NCI-H748 (cell line): ENCODE measurements around the gene EDN2.
A peak's percentile ranks its signal among the peaks of the same experiment; 100 is the strongest.

Source experiments
- DNase-seq: peaks from one replicate; lab custom pipeline; 2025; ENCODE audit not compliant: unreplicated experiment; lab: John Stamatoyannopoulos, UW

Gene EDN2

DNA sequence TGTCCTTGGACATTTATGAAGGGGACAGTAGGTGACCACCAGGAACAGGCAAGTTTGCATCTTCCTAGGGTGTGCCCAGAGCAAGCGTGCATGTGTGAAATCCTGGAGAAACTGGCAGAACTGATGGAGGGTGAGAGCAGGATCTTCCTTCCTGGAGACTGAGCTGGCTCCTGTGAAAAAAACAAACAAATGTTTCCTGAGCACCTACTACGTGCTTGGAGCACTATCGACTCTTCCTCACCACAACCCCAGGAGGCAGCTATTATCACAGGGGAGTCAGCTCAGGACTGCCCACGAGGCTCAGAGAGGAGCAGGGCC, 1.5 kb upstream of the EDN2 start:
- no peak for DNase-seq

DNA sequence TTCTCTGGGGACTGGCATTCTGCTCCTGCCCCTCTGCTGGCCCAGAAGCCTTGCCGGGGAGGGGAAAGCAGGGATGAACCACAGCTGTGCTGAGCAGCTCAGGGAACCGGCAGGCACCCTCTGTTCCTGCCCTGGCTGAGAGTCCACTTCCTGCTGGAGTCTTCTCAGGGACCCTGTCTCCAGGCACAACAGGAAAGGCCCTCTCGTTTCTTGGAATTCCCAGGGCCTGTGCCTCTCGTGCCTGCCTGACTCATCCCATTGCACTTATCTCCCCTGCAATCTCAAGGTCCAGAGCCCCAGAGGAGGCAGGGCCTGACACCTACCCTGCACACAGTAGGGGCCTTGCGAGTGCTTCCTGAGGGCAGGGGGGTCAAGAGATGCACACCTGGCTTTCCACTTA, 1.1 kb upstream of the EDN2 start:
- no peak for DNase-seq

DNA sequence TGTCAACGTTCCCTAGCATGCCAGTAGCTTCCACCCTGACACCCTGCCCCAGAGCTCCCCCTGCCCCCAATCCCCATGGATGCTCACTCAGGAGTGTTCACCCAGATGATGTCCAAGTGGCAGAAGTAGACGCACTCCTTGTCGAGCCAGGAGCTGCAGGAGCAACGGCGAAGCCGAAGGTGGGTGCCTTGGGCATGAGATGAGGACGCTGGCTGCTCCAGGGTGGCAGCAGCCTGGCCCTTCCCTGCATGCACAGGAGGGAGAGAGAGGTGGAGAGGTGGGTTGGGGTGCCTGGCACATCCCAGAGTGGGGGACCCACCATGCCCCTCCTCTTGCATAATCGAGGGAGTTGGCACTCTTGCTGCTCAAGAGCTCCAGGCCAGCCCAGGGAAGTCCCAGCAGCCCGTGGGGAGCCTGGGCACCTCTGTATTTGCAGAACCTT, 502 bp downstream of the EDN2 start:
- no peak for DNase-seq

DNA sequence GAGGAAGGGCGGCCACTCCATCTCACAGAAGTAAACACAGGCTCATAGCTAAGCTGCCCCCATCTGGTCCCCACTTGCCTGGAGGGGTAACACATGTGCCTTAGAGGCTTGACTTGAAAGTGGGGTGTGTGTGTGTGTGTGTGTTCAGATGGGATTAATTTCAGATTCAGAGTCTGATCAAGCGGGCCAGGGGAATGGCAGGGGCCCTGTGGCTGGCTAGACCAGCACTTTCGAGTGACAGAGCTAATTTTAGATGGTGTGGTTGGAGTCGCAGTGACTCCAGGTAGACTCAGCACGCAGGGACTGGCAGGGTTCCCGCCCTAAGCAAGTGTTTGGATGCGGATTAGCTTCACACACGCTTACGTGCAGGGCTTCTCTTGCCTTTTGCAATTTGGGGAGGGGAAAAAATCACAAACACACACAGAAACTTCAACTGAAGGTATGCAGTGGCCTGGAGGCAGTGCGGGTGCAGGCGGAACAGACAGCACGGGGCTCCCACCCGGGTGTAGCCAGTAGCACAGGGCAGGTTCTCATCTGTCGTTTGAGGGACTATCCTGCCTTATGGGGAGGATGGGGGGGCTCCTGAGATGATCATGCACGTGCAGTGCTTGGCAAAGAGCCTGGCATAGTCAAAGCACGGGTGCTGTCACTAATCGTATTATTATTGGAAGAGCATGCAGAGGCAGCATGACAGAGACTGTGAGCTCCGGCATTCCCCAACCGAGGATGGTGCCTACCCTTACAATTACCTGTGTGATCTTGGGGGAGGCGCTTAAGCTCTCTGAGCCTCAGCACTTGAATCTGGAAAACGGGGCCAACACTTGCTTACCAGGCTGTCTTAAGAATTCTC, 1.3 kb downstream of the EDN2 start:
- no peak for DNase-seq

- DNase-seq = peak; percentile 64
These were observed 2.3 kb downstream of the EDN2 start for GRCh38 chr1:41482001-41482765.

DNA sequence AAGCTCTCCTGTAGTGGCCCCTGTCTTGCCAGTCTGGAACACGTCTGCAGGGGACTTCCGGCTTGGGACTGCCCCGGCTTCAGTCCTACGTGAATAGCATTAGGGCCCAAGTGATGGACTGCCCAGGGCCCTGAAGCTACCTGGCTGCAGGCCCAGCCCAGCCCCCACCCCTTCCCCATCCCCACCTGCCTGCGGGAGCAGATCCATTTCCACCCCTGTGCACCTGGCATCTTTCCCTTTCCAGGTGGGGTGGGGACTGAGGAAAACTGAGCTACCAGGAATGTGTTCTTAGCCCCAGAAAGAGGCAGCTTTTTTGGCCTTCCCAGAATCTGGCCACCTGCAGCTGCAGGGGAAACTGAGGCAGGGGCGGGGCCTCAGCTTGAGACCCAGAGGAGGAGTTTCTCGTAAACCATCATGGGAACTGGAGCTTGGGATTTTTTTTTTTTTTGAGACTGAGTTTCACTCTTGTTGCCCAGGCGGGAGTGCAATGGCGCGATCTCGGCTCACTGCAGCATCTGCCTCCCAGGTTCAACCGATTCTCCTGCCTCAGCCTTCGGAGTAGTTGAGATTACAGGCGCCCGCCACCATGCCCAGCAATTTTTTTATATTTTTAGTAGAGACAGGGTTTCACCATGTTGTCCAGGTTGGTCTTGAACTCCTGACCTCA, 3.2 kb downstream of the EDN2 start:
- peak; percentile 88 for DNase-seq

DNA sequence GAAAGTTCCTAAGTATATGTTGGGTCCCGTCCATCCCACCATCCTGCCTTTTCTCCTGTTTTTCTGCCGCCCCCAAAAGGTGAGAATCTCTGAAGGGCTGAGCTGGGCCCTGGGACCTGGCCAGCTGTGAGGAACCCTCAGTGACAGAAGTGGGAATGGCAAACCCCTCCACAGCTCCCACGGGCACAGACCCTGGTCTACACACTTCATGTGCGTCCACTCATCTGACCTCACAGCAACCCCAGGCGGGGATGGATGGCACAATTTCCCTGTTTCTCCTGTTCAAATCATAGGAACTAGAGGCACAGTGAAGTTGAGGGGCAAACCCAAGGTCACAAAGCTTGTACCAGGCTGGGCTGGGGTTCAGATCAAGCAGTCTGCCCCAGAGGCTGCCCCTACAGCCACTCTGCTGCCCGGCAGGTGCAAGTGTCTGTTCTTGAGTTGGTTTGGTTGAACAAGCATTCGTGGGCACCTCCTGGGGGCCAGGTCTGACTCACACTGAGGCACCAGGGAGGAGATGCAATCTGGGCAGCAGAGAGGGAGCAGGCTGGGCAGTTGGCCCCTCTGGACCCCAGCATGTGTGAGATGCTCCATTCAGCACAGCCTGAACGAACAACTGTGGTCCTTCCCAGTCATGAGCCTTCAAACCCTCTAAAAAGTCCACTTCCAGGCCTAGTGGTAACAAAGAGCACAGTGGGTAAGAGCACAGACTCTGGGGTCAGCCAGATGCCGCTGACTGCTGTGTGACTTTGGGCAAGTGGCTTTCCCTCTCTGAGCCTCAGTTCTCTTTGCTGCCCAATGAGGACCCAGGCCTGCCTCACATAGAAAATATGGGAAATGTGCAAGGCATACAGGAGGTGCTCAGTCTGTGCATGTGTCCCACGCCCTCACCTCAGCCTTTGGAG, 4.0 kb downstream of the EDN2 start:
- DNase-seq = no peak

DNA sequence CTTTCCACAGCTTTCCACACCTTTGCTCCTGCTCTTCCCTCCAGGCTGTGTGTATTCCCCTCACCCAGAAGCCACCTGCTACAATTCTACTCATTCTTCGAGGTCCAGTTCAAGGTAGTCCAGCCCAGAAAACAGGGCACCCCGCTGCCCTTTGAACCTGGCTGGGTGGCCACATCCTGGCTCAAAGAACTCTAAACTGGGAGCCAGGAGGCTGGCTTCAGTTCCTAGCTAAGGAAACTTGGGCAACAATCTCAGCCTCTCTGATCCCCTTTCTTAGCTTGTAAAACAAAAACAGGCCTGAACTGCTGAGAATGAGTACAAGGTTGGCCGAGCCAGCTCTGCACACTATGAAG, 4.7 kb downstream of the EDN2 start:
- no peak for DNase-seq

GRCh38 chr1:41479000-41479807, 5.3 kb downstream of the EDN2 start:
- DNase-seq = no peak

DNA sequence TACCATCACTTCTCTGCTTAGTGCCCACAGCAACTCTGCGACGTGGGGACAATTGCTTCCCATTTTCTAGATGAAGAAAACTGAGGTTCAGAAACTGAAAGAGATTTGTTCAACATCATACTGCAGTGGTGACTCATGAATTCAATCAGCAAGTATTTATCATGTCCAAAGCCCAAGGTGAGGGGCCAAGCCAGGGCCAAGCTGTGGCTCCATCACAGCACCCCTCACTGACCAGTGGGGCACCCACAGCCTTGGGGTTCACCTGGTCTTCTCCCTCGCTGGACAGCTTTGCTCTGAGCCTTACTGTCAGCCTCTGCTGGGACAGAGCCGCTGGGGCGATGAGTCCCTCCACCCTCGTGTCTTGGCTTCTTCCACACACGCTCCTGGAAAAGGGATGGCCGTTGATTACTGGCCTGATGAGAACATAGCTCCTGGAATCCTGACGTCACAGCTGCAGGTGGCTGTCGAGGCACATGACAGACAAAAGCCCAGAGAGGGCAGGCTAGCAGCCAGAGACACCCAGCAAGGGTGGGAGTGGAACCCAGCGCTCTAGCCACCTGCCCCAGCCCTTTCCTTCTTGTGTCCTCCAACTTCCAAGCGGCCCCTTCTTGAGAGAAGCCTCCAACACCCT, 6.2 kb downstream of the EDN2 start:
- no peak for DNase-seq

GRCh38 chr1:41476807-41477361, 7.6 kb downstream of the EDN2 start:
- no peak for DNase-seq

DNA sequence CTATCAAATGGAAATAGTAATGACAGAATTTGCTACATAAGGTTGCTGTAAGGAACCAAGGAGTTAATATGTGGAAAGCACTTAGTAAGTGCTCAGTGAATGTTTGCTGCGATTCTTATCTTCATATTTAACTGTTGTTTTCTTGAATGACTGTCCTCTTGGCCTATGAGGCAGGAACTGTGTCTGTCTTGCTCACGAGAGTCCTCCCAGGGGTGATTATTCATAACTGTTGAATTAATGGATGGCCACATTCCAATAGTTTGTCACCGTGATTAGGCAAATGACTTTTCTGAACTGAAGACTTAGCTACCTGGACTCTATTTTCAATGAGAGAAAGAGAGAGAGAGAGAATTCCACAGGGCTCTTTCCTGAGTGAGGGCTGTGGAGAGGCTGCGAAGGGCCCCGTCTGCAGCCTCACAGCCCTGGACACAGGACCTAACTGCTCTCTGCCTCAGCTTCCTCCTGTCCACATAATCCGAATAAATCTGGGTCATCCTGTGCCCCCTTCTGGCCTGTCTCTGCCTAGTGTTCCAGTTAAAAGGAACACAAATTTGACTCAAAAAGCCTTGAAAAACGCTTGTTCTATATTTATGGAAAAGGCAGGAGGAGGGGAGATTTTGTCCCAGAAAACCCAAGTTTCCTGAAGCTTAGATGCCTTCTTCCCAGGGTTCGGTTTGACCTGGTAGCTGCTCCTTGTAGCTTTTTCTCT, 8.5 kb downstream of the EDN2 start:
- no peak for DNase-seq

- no peak for DNase-seq
These were observed 9.1 kb downstream of the EDN2 start for GRCh38 chr1:41475346-41475745.

DNA sequence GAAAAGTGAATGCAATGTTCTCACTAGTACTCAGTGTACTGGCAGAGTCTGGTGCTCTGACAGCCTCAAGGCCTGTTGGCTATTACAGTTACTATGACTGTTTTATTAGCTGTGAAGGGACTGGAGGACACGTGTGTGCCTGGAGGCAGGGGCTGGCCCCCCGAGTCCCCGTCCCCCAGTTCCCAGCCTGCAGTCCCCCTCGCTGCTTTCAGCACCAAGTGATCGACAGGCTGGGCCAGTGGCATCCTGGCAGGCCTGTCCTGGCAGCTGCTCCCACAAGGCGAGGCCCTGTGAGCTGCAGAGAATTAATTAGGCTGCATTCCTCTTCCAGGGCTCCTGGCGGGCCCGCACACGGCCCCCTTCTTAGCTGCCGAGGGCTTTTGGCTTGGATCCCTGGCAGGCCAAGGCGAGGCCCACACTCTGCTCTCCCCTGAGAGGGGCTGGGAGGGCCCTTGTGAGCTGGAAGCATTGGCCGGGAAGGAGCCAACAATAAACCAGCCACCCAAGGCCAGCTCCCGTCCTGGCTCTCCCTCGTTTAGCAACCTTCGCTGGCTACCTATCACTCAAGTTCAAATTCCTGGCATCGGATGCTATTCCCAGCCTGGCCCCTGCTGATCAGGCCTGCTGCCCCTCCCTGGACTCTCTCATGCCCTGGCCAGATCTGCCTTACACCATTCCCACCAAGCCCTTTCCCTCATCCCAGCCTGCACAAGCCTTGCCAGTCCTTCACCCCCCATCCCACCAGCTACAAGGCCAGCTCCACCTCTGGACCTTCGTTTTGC, 9.8 kb downstream of the EDN2 start:
- DNase-seq = peak; percentile 60

DNA sequence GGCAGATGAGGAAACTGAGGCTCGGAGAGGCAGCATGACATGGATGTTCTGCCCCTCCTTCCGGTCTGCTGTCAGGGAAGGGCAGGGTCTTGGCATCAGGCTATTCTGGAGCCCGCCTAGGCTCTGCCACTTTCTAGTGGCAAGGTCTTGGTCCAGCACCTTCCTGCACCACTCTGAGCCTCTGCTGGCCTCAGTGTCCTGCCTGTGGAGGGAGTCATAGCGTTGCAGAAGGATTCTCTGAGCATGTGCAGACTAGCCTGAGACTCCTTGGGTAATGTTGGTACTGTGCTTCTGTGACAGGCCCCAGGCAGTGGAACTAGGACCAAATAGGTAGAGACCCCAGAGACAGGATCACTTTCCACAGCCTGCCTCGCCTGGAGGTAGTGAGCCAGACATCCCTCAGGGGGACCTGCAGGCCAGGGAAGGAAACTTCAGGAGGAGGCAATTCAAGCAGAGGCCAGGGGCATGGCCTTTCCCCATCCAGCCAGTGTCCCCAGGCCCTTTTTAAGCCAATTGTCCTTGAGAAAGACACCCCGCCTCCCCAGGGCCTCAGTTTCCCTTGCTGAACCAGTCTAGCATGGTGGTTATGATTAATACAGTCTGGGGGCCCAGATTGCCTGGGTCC, 10.6 kb downstream of the EDN2 start:
- DNase-seq = no peak

DNA sequence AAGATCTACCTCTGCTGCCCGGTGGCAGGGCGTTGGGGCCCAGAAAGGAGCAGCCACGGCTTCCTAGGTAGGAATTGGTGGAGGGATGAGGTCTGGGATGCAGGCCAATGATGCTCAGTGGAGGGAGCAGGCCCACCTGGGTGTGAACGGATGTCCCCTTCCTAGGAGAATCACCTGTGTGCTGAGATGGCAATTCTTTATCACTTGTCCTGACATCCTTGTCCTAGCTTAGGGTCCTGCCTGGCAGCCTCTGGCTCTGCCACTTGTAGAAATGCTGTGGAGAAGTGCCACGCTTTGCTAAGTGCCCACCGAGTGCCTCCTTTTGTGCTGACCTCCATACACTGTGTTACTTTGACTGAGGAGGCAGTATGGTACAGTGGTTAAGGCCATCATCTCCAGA, 12.8 kb downstream of the EDN2 start:
- no peak for DNase-seq

GRCh38 chr1:41469706-41470105, 14.8 kb downstream of the EDN2 start:
- DNase-seq = no peak
